GM12872 (cell line): ENCODE measurements around the gene FMN1.

Source experiments
- CTCF ChIP-seq: IDR thresholded peaks from 3 replicates; pipeline ENCODE4 v1.5.1; 2011; ENCODE audit warnings: low read depth, mild to moderate bottlenecking, low read length, moderate library complexity; ENCODE audit not compliant: insufficient read depth

Gene FMN1

DNA sequence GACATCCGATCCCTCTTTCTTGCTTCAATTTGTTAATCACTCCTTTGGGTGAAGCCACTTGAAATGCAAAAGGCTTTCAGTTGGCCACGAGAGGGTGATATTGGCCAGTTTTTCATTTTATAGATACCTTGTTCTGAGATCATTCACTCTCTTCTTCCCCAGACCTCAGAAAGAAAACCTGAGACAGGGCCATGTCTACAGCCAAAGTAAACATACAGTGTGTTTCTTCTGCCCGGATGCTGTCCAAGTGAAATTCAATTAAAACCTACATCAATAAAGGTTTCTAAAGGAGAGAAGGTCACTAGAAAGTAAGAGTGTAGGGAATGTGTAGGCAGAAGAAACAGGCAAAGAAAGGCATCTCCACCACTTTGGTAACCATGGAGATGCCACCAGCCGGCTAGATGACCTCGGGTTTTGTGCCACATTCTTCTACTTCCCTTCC lies 39.5 kb upstream of the FMN1 start:
- TF ChIP-seq CTCF = peak; percentile 47; the same call in 2 of the 3 replicates

GRCh38 chr15:33226559-33227181 lies 32.2 kb upstream of the FMN1 start:
- TF ChIP-seq CTCF = peak; percentile 69

GRCh38 chr15:33218071-33218491 lies 23.6 kb upstream of the FMN1 start:
- TF ChIP-seq CTCF = no peak

DNA sequence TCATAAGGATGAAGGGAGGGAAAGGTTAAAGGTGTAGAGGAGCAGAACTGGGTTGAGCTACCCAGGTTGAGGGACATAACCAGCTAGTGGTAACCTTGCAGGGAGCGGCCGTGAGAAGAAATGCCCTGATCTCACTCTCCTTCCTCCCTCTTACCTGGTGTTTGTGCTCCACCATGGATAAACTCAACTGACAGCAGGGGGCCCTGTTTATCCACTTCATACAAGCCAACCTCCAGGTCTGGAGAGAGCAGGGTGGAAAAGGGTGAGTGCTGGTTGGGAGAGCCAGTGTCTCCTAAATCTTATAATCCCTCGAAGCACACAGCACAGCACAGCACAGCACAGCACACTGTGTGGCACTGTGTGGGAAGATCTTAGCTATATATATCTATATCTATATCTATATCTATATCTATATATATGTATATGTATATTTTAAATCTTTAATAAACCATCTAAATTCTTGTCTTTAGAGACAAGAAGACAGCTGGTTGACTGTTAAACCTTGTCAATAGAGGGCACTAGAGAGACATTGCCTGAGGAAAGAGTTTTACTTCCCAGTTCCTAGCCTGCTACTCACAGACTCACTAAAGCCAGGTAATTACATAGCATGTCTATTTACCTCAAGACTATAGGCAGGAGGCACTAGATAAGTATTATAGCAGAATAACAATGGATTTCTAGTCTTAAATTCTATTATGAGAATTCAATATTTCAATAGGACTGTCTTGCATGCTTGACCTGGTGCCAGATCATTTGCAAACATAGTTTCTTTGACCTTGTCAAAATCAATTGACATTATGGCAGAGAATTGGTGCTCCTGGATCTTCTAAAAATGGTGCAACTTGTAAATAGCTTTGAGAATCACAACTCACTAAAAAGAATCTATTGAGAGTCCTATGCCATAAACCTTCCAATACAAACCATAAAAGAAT lies 21.7 kb upstream of the FMN1 start:
- peak; percentile 66 for TF ChIP-seq CTCF

GRCh38 chr15:33211176-33211808 lies 16.8 kb upstream of the FMN1 start:
- TF ChIP-seq CTCF = no peak

GRCh38 chr15:33209575-33210481 lies 15.3 kb upstream of the FMN1 start:
- no peak for TF ChIP-seq CTCF
